ENCODE measurements around the gene SCYL2. TPM values are rescaled to one million over a fixed set of nuclear protein-coding genes. Genes with fewer than 3 reads are reported as not detected.
A peak's percentile ranks its signal among the peaks of the same experiment; 100 is the strongest.
"Not testable (repeated sequence)": the region's sequence is repeated elsewhere in the genome, so short reads cannot be mapped to it uniquely, and the experiment has no call there.

SCYL2 gene
- total RNA-seq, 1 experiment from 2014 or later: 49.5 TPM

- peak; percentile 60 to 63 for DNase-seq
- intact Hi-C loops (cut with micrococcal nuclease; ENCODE audit: unreplicated experiment): loop anchor here (1.0 kb wide), 1 partner anchor 12 kb away; the partner anchor contains the start of genes DEPDC4 and SCYL2
- Histone ChIP-seq H3K9me3 (no peaks in the 10 kb centered on the region), H3K4me1 (peaks cover 18% of the 10 kb centered on the region), H3K27me3 (replicated peaks; ENCODE audit: control insufficient read depth, insufficient read depth, low read length) (no peaks in the 10 kb centered on the region), H3K36me3 (ENCODE audit: control insufficient read depth, insufficient read depth, low read length) (no peaks in the 10 kb centered on the region), H3K4me3 (ENCODE audit: low read depth, low read length) (no peak overlapping the region)
- ChIA-PET CTCF (interaction anchor here (1.2 kb wide), 1 partner anchor 13 kb away, joined by 11 read pairs; the partner anchor contains the start of genes DEPDC4 and SCYL2), POLR2A (interaction anchor here (0.6 to 1.7 kb wide), 2 partner anchors 10 to 13 kb away, joined by 5 to 23 read pairs; partner anchors contain the start of genes DEPDC4 and SCYL2)
- Mint-ChIP-seq H3K9me3 (ENCODE audit: unreplicated experiment) (no peaks in the 10 kb centered on the region), H3K27ac (ENCODE audit: unreplicated experiment) (peak overlapping the region; percentile 86), H3K36me3 (ENCODE audit: insufficient read depth, unreplicated experiment) (peaks cover 8% of the 10 kb centered on the region), H3K27me3 (ENCODE audit: insufficient read depth, unreplicated experiment) (no peaks in the 10 kb centered on the region), H3K4me1 (ENCODE audit: low read depth, unreplicated experiment) (peaks cover 18% of the 10 kb centered on the region), H3K4me3 (ENCODE audit: unreplicated experiment) (peak overlapping the region; percentile 32)
- no TSS peak for BruUV-seq (replicated peaks)
- TF ChIP-seq CTCF (IDR thresholded peaks at IDR 0.05; ENCODE audit: insufficient read depth in 1 of 2, low read depth in 1 of 2, low read length in 1 of 2, severe bottlenecking in 1 of 2, unreplicated experiment in 1 of 2): no peak
These were observed 12.7 kb downstream of the SCYL2 start for GRCh38 chr12:100279607-100280244.

- intact Hi-C loops (cut with micrococcal nuclease; ENCODE audit: unreplicated experiment); H3K36me3 Mint-ChIP-seq (ENCODE audit: insufficient read depth, unreplicated experiment); H3K4me3 Mint-ChIP-seq (ENCODE audit: unreplicated experiment); H3K4me3 ChIP-seq (ENCODE audit: low read depth, low read length); H3K27ac Mint-ChIP-seq (ENCODE audit: unreplicated experiment); BruUV-seq (replicated peaks); H3K9me3 Mint-ChIP-seq (ENCODE audit: unreplicated experiment); H3K27me3 Mint-ChIP-seq (ENCODE audit: insufficient read depth, unreplicated experiment); H3K36me3 ChIP-seq (ENCODE audit: control insufficient read depth, insufficient read depth, low read length); CTCF ChIA-PET; H3K27me3 ChIP-seq (replicated peaks; ENCODE audit: control insufficient read depth, insufficient read depth, low read length); H3K9me3 ChIP-seq; H3K4me1 Mint-ChIP-seq (ENCODE audit: low read depth, unreplicated experiment); POLR2A ChIA-PET; DNase-seq; H3K4me1 ChIP-seq: not testable (repeated sequence)
These were observed 17.6 kb downstream of the SCYL2 start for GRCh38 chr12:100284556-100284955.

GRCh38 chr12:100289038-100289437, 22.1 kb downstream of the SCYL2 start:
- no peaks in the 10 kb centered on the region for H3K9me3 ChIP-seq
- H3K4me3 Mint-ChIP-seq (ENCODE audit: unreplicated experiment): no peak overlapping the region
- POLR2A ChIA-PET: no interaction called here
- no peaks in the 10 kb centered on the region for H3K36me3 ChIP-seq (ENCODE audit: control insufficient read depth, insufficient read depth, low read length)
- no peaks in the 10 kb centered on the region for H3K27me3 ChIP-seq (replicated peaks; ENCODE audit: control insufficient read depth, insufficient read depth, low read length)
- H3K27ac Mint-ChIP-seq (ENCODE audit: unreplicated experiment): no peak overlapping the region
- H3K4me1 Mint-ChIP-seq (ENCODE audit: low read depth, unreplicated experiment): no peaks in the 10 kb centered on the region
- DNase-seq: no peak
- BruUV-seq (replicated peaks): no TSS peak
- no peaks in the 10 kb centered on the region for H3K27me3 Mint-ChIP-seq (ENCODE audit: insufficient read depth, unreplicated experiment)
- no peaks in the 10 kb centered on the region for H3K4me1 ChIP-seq
- no peak for TF ChIP-seq CTCF (IDR thresholded peaks at IDR 0.05; ENCODE audit: insufficient read depth in 1 of 2, low read depth in 1 of 2, low read length in 1 of 2, severe bottlenecking in 1 of 2, unreplicated experiment in 1 of 2)
- H3K4me3 ChIP-seq (ENCODE audit: low read depth, low read length): no peak overlapping the region
- CTCF ChIA-PET: no interaction called here
- peaks cover 15% of the 10 kb centered on the region for H3K36me3 Mint-ChIP-seq (ENCODE audit: insufficient read depth, unreplicated experiment)
- no peaks in the 10 kb centered on the region for H3K9me3 Mint-ChIP-seq (ENCODE audit: unreplicated experiment)
- intact Hi-C loops (cut with micrococcal nuclease; ENCODE audit: unreplicated experiment): no loop called here

Data from Caco-2 (cell line).